Hepatocyte (in vitro differentiated cells): ENCODE measurements around the gene DMC1. TPM values are rescaled to one million over a fixed set of nuclear protein-coding genes. Genes with fewer than 3 reads are reported as not detected.
A peak's percentile ranks its signal among the peaks of the same experiment; 100 is the strongest.

Experiments
- DNase-seq: peaks from one replicate; pipeline ENCODE4 v3.0.0-alpha.2; 2016; ENCODE audit warnings: low spot score
- H2AFZ ChIP-seq: fragments of 200-600 bp; sonication (generic); 2 replicates; pipeline ENCODE4 v1.6.0; 2016; ENCODE audit warnings: antibody characterized with exemption, mild to moderate bottlenecking
- H3K27ac ChIP-seq: fragments of 200-600 bp; sonication (generic); 2 replicates; pipeline ENCODE4 v1.5.1; 2016; ENCODE audit warnings: mild to moderate bottlenecking
- H3K27me3 ChIP-seq: fragments of 200-600 bp; sonication (generic); 2 replicates; pipeline ENCODE4 v1.6.1; 2016
- H3K36me3 ChIP-seq: fragments of 200-600 bp; sonication (generic); replicated peaks from 2 replicates; pipeline ENCODE4 v1.5.1; 2016; ENCODE audit warnings: low read depth; ENCODE audit not compliant: insufficient read depth
- H3K4me1 ChIP-seq: fragments of 200-600 bp; sonication (generic); 2 replicates; pipeline ENCODE4 v1.5.1; 2016; ENCODE audit warnings: mild to moderate bottlenecking, moderate library complexity; ENCODE audit not compliant: insufficient read depth
- H3K4me2 ChIP-seq: fragments of 200-600 bp; sonication (generic); 2 replicates; pipeline ENCODE4 v1.6.0; 2016
- H3K4me3 ChIP-seq: fragments of 200-600 bp; sonication (generic); 2 replicates; pipeline ENCODE4 v1.5.1; 2016; ENCODE audit warnings: mild to moderate bottlenecking
- H3K79me2 ChIP-seq: fragments of 200-600 bp; sonication (generic); 2 replicates; pipeline ENCODE4 v1.6.0; 2017; ENCODE audit warnings: mild to moderate bottlenecking
- H3K9me2 ChIP-seq: fragments of 200-600 bp; sonication (generic); replicated peaks from 2 replicates; pipeline ENCODE4 v1.6.0; 2017; ENCODE audit warnings: mild to moderate bottlenecking; ENCODE audit not compliant: insufficient read depth
- H3K9me3 ChIP-seq: fragments of 200-600 bp; sonication (generic); 2 replicates; pipeline ENCODE4 v1.5.1; 2016; ENCODE audit warnings: low read depth, mild to moderate bottlenecking
- H4K20me1 ChIP-seq: fragments of 200-600 bp; sonication (generic); 2 replicates; pipeline ENCODE4 v1.6.0; 2016; ENCODE audit warnings: mild to moderate bottlenecking; ENCODE audit not compliant: insufficient read depth, poor library complexity, severe bottlenecking
- EZH2 ChIP-seq: fragments of 200-600 bp; sonication (generic); IDR thresholded peaks from 2 replicates; pipeline ENCODE4 v1.6.1; 2016; ENCODE audit warnings: antibody characterized with exemption, mild to moderate bottlenecking, borderline replicate concordance
- EZH2phosphoT487 ChIP-seq: fragments of 200-600 bp; sonication (generic); IDR thresholded peaks from one replicate; pipeline ENCODE4 v1.6.1; 2018; ENCODE audit warnings: antibody characterized with exemption, mild to moderate bottlenecking, low read depth, moderate library complexity; ENCODE audit not compliant: unreplicated experiment, severe bottlenecking
- WGBS: methylation state at CpG from one replicate; pipeline ENCODE4 v1.1.6; 2016; ENCODE audit warnings: low lambda C conversion rate; ENCODE audit errors: missing lambda C conversion rate; 5-methylcytosine and 5-hydroxymethylcytosine counted together
- polyA plus RNA-seq: library from polyadenylated mRNA; unstranded; fragments of >200 nt; fragmentation: Nextera tagmentation; extraction: Ambion mirVana; gene quantifications from 2 replicates; pipeline ENCODE4 v1.2.1, GENCODE V29; 2016
- total RNA-seq: library from RNA; depleted of rRNA; stranded (reverse); fragments of >200 nt; gene quantifications from 2 replicates; pipeline ENCODE4 v1.2.3, GENCODE V29; 2014
- TF ChIP-seq, protein P1 (sequence below): fragments of 200-600 bp; sonication (generic); IDR thresholded peaks from 2 replicates; pipeline ENCODE4 v1.5.1; 2016; ENCODE audit warnings: antibody characterized with exemption, mild to moderate bottlenecking; ENCODE audit not compliant: poor library complexity

The DMC1 gene
- total and polyA plus RNA-seq, 2 experiments from 2014 or later: 0.74 to 0.80 TPM

DNA sequence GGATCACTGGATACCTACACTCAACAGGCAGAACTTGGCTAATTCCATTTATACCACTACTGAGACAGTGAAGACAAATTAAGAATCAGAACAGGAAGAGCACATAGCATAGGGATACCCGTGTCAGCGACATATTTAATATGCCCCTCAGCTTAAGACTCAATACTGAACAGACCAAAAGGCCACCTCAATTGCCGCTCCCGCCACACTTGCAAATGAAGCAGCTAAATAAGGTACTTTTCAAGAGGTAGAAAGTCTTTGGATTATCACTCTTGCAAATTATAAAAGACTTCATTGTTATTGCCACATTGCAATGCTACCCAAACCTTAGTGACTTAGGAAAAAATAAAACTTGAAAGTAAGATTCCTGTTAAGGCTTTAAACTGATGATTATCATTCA lies 67.0 kb downstream of the DMC1 start:
- Histone ChIP-seq H3K9me2 (no peaks in the 10 kb centered on the region), H3K4me2 (peak overlapping the region; percentile 85), H4K20me1 (peaks cover 70% of the 10 kb centered on the region), H3K4me3 (peak overlapping the region; percentile 52), H3K27ac (peak overlapping the region; percentile 6), H3K9me3 (no peaks in the 10 kb centered on the region), H3K79me2 (peaks cover 81% of the 10 kb centered on the region), H3K36me3 (no peaks in the 10 kb centered on the region), H2AFZ (no peak overlapping the region), H3K27me3 (no peaks in the 10 kb centered on the region), H3K4me1 (peaks cover 10% of the 10 kb centered on the region)
- TF ChIP-seq, protein P1, sequence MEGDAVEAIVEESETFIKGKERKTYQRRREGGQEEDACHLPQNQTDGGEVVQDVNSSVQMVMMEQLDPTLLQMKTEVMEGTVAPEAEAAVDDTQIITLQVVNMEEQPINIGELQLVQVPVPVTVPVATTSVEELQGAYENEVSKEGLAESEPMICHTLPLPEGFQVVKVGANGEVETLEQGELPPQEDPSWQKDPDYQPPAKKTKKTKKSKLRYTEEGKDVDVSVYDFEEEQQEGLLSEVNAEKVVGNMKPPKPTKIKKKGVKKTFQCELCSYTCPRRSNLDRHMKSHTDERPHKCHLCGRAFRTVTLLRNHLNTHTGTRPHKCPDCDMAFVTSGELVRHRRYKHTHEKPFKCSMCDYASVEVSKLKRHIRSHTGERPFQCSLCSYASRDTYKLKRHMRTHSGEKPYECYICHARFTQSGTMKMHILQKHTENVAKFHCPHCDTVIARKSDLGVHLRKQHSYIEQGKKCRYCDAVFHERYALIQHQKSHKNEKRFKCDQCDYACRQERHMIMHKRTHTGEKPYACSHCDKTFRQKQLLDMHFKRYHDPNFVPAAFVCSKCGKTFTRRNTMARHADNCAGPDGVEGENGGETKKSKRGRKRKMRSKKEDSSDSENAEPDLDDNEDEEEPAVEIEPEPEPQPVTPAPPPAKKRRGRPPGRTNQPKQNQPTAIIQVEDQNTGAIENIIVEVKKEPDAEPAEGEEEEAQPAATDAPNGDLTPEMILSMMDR: no peak
- no peak for TF ChIP-seq EZH2phosphoT487
- TF ChIP-seq EZH2: no peak
- 47% methylated on average over 4 of the region's 4 CpGs for WGBS
- no peak for DNase-seq

DNA sequence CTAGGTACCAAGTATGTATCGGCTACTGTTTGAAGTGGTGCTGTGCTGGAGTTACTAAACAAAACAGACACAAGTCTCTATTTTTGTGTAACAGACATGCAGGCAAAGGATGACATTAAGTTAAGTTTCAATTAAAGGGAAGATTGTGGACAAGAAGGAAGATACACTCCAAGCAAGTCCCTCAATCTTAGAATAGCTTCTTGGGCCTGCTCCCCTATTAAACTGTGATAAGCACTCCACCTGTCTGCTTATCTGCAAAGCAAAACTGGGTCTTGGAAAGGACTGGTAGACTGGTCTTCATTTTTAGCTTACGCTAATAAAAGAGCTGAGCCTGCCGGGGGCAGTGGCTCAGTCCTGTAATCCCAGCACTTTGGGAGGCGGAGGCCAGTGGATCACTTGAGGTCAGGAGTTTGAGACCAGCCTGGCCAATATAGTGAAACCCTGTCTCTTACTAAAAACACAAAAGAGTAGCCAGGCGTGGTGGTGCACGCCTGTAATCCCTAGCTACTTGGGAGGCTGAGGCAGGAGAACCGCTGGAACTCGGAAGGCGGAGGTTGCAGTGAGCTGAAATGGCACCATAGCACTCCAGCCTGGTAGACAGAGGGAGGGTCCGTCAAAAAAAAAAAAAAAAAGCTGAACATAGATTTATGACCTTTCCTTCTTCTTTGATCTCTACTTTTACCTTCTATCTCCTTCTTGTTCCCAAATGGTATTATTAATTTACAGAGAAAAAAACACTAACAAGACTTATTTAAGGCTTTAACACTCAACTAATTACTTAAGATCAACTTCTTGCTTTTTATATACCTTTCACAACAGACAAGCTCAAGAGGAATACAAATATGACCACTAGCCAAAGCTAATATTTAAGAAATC lies 67.9 kb downstream of the DMC1 start:
- Histone ChIP-seq H3K36me3 (no peaks in the 10 kb centered on the region), H3K4me2 (peak overlapping the region; percentile 85), H2AFZ (no peak overlapping the region), H3K79me2 (peaks cover 86% of the 10 kb centered on the region), H3K4me3 (peak overlapping the region; percentile 52), H3K4me1 (peaks cover 8% of the 10 kb centered on the region), H4K20me1 (peaks cover 75% of the 10 kb centered on the region), H3K9me2 (no peaks in the 10 kb centered on the region), H3K27me3 (no peaks in the 10 kb centered on the region), H3K27ac (peak overlapping the region; percentile 6), H3K9me3 (no peaks in the 10 kb centered on the region)
- TF ChIP-seq EZH2 (no peak), EZH2phosphoT487 (no peak)
- TF ChIP-seq, protein P1: no peak
- WGBS: 87% methylated on average over 10 of the region's 10 CpGs
- DNase-seq: no peak

DNA sequence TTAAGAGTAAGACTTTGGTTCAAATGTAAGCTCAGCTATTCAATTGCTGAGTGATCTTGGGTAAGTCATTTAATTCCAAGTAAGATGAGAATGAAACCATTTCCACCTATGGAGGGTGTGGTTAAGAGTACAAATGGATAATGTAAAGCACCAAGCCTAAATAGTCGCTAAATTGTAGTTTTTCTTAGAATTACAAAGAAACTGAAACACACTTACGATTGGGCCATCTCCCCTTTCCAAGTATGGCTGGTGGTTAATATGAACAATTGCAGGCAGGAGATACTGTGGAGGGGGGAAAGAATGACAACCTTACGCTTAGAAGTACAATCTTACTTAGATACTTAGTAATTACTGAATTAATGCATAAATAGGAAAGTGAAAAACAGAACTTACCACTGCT lies 72.1 kb downstream of the DMC1 start:
- H3K27ac ChIP-seq: no peak overlapping the region

More for the DNA sequence above, 72.1 kb downstream of the DMC1 start:
- Histone ChIP-seq H3K4me2 (no peak overlapping the region), H4K20me1 (peaks cover 92% of the 10 kb centered on the region), H3K4me1 (peaks cover 5% of the 10 kb centered on the region), H3K9me3 (no peaks in the 10 kb centered on the region), H3K36me3 (peaks cover 15% of the 10 kb centered on the region), H3K79me2 (peaks cover 94% of the 10 kb centered on the region), H3K9me2 (no peaks in the 10 kb centered on the region), H3K27me3 (no peaks in the 10 kb centered on the region), H2AFZ (no peak overlapping the region), H3K4me3 (no peak overlapping the region)
- DNase-seq: no peak
- 96% methylated on average over 3 of the region's 3 CpGs for WGBS
- TF ChIP-seq EZH2 (no peak), EZH2phosphoT487 (no peak)
- TF ChIP-seq, protein P1: no peak
